Peyer's patch (tissue), 4 donors: Measurements from ENCODE around the gene ZBTB7C.

Experiments
- CTCF ChIP-seq, 6 experiments: fragments of 450-650 bp in 4 of 6; fragments of 200-600 bp in 2 of 6; sonication (generic) in 1 of 6; IDR thresholded peaks; one replicate each; pipeline ENCODE4 v1.5.1; 2017 to 2019; ENCODE audit warnings: antibody characterized with exemption in 6 of 6, mild to moderate bottlenecking in 3 of 6, moderate library complexity in 1 of 6
- POLR2A ChIP-seq, 2 donors: fragments of 450-650 bp; IDR thresholded peaks; one replicate each; pipeline ENCODE4 v1.5.1; 2017; ENCODE audit warnings: antibody characterized with exemption in 2 of 2, mild to moderate bottlenecking in 2 of 2, moderate library complexity in 2 of 2

GRCh38 chr18:48333563-48333962 is 75.6 kb downstream of the ZBTB7C start:
- TF ChIP-seq CTCF (IDR thresholded peaks at IDR 0.05) (no peak), POLR2A (IDR thresholded peaks at IDR 0.05) (no peak)
